OCI-LY7 (cell line): ENCODE data around the gene ANO9. TPM values are rescaled to one million over a fixed set of nuclear protein-coding genes. Genes with fewer than 3 reads are reported as not detected.
"Not testable (repeated sequence)": the region's sequence is repeated elsewhere in the genome, so short reads cannot be mapped to it uniquely, and the experiment has no call there.

ENCODE experiments used
- BruUV-seq: library from RNA; stranded (reverse); fragments of 400-500 nt; replicated peaks from 2 replicates; lab custom pipeline; 2021; lab: Mats Ljungman, UMichigan
- CTCF ChIA-PET: fragments of 300-600 bp; sonication (Branson Sonifier 250); formaldehyde crosslinking; loops from one replicate; lab custom pipeline; 2022; ENCODE audit warnings: antibody characterized with exemption; ENCODE audit not compliant: unreplicated experiment; lab: Charles Lee
- POLR2A ChIA-PET: fragments of 300-600 bp; sonication (Branson Sonifier 250); formaldehyde crosslinking; loops from one replicate; lab custom pipeline; 2022; ENCODE audit warnings: antibody characterized with exemption; lab: Charles Lee
- DNase-seq: peaks from one replicate; pipeline ENCODE4 v3.0.0-alpha.2; 2015; ENCODE audit warnings: low spot score
- H2AFZ ChIP-seq: fragments of 200-600 bp; sonication (generic), shearing (Covaris generic); 2 replicates; pipeline ENCODE4 v1.6.1; 2014; ENCODE audit warnings: mild to moderate bottlenecking, antibody characterized with exemption, low read length, moderate library complexity
- H3K27ac ChIP-seq: fragments of 200-600 bp; sonication (generic); 2 replicates; pipeline ENCODE4 v1.5.1; 2014; ENCODE audit warnings: mixed run types, low read depth, mild to moderate bottlenecking, moderate library complexity, low read length, inconsistent platforms; ENCODE audit not compliant: poor library complexity, severe bottlenecking
- H3K36me3 ChIP-seq: fragments of 200-600 bp; sonication (generic); 2 replicates; pipeline ENCODE4 v1.6.1; 2014; ENCODE audit warnings: mild to moderate bottlenecking, antibody characterized with exemption, low read length, moderate library complexity, mixed read lengths; ENCODE audit not compliant: insufficient read depth
- H3K4me1 ChIP-seq: fragments of 200-600 bp; sonication (generic); 2 replicates; pipeline ENCODE4 v1.5.1; 2014; ENCODE audit warnings: mild to moderate bottlenecking, low read length; ENCODE audit not compliant: insufficient read depth, poor library complexity, severe bottlenecking
- H3K4me2 ChIP-seq: fragments of 200-600 bp; sonication (generic); 2 replicates; pipeline ENCODE4 v1.6.1; 2014; ENCODE audit warnings: mild to moderate bottlenecking, low read length
- H3K4me3 ChIP-seq: fragments of 200-600 bp; sonication (generic); 2 replicates; pipeline ENCODE4 v1.5.1; 2014; ENCODE audit warnings: mild to moderate bottlenecking, low read depth, low read length; ENCODE audit not compliant: poor library complexity, severe bottlenecking
- H3K79me2 ChIP-seq: fragments of 200-600 bp; sonication (generic); 2 replicates; pipeline ENCODE4 v1.6.1; 2016; ENCODE audit warnings: low read depth, mild to moderate bottlenecking, low read length, moderate library complexity, mixed read lengths; ENCODE audit not compliant: insufficient read depth
- H3K9me2 ChIP-seq: fragments of 200-600 bp; sonication (generic); 2 replicates; pipeline ENCODE4 v1.6.1; 2016; ENCODE audit warnings: mild to moderate bottlenecking, low read length, mixed read lengths; ENCODE audit not compliant: insufficient read depth
- H3K9me3 ChIP-seq: fragments of 200-600 bp; sonication (generic); 2 replicates; pipeline ENCODE4 v1.6.1; 2014; ENCODE audit warnings: mild to moderate bottlenecking, mixed run types, low read length, mixed read lengths
- H4K20me1 ChIP-seq: fragments of 200-600 bp; sonication (generic); 2 replicates; pipeline ENCODE4 v1.6.1; 2014; ENCODE audit warnings: mild to moderate bottlenecking, antibody characterized with exemption, low read length, moderate library complexity, mixed read lengths; ENCODE audit not compliant: insufficient read depth
- EZH2phosphoT487 ChIP-seq: fragments of 200-600 bp; sonication (generic); IDR thresholded peaks from 2 replicates; pipeline ENCODE4 v1.6.1; 2018; ENCODE audit warnings: low read depth, borderline replicate concordance, mild to moderate bottlenecking, mixed run types, antibody characterized with exemption, low read length, moderate library complexity, mixed read lengths
- intact Hi-C: fragments of 100-400 bp; cut with micrococcal nuclease; formaldehyde crosslinking; loops from one replicate; pipeline ENCODE4 v1.10.0; 2022; ENCODE audit not compliant: unreplicated experiment
- total RNA-seq, 2 experiments: library from RNA; depleted of rRNA in 1 of 2; stranded (reverse); fragments of >200 nt in 1 of 2; shearing (Covaris generic) in 1 of 2; gene quantifications; 2 replicates each; pipeline ENCODE4 v1.2.3, GENCODE V29; 2014 to 2022
- TF ChIP-seq, protein P1 (sequence below): fragments of 200-600 bp; sonication (generic); conservative IDR thresholded peaks from 2 replicates; pipeline ENCODE4 v1.5.1; 2014; ENCODE audit warnings: mild to moderate bottlenecking, antibody characterized with exemption, low read length, moderate library complexity, mixed read lengths

ANO9 gene
- total RNA-seq, 2 experiments from 2014 or later, result 25.7 to 27.6 TPM

DNA sequence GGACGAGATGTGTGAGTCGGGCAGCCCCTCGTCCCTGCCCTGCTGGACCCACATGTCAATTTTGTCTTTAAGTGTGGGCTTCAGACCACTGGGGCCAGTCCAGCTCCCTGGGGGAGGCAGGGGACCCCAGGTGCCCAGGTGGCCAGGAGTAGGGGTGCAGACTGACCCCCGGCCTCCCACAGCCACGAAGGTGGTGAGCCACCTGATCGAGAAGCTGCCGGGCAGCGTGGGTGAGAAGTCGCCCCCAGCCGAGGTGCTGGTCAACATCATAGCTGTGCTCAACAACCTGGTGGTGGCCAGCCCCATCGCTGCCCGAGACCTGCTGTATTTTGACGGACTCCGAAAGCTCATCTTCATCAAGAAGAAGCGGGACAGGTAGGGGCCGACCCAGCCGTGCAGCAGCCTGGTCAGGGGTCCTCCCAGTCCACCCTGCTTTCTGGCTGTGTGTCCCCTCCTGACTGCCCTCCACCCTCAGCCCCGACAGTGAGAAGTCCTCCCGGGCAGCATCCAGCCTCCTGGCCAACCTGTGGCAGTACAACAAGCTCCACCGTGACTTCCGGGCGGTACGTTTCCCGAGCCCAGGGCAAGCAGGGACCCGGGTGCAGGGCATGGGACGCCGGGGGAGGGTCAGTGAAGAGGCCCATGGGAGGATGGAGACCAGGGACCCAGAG is 37.9 kb downstream of the ANO9 start:
- Histone ChIP-seq H4K20me1 (no peaks in the 10 kb centered on the region), H3K79me2 (no peaks in the 10 kb centered on the region), H2AFZ (no peak overlapping the region), H3K27ac (no peak overlapping the region), H3K4me1 (peaks cover 11% of the 10 kb centered on the region), H3K36me3 (no peaks in the 10 kb centered on the region), H3K9me3 (no peaks in the 10 kb centered on the region), H3K4me3 (no peak overlapping the region), H3K9me2 (no peaks in the 10 kb centered on the region), H3K4me2 (no peak overlapping the region)
- CTCF ChIA-PET, result no interaction called here
- POLR2A ChIA-PET, result no interaction called here
- TF ChIP-seq EZH2phosphoT487, result no peak
- TF ChIP-seq, protein P1, sequence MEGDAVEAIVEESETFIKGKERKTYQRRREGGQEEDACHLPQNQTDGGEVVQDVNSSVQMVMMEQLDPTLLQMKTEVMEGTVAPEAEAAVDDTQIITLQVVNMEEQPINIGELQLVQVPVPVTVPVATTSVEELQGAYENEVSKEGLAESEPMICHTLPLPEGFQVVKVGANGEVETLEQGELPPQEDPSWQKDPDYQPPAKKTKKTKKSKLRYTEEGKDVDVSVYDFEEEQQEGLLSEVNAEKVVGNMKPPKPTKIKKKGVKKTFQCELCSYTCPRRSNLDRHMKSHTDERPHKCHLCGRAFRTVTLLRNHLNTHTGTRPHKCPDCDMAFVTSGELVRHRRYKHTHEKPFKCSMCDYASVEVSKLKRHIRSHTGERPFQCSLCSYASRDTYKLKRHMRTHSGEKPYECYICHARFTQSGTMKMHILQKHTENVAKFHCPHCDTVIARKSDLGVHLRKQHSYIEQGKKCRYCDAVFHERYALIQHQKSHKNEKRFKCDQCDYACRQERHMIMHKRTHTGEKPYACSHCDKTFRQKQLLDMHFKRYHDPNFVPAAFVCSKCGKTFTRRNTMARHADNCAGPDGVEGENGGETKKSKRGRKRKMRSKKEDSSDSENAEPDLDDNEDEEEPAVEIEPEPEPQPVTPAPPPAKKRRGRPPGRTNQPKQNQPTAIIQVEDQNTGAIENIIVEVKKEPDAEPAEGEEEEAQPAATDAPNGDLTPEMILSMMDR, result no peak
- BruUV-seq, result no TSS peak
- intact Hi-C loops, result no loop called here
- DNase-seq, result no peak

DNA sequence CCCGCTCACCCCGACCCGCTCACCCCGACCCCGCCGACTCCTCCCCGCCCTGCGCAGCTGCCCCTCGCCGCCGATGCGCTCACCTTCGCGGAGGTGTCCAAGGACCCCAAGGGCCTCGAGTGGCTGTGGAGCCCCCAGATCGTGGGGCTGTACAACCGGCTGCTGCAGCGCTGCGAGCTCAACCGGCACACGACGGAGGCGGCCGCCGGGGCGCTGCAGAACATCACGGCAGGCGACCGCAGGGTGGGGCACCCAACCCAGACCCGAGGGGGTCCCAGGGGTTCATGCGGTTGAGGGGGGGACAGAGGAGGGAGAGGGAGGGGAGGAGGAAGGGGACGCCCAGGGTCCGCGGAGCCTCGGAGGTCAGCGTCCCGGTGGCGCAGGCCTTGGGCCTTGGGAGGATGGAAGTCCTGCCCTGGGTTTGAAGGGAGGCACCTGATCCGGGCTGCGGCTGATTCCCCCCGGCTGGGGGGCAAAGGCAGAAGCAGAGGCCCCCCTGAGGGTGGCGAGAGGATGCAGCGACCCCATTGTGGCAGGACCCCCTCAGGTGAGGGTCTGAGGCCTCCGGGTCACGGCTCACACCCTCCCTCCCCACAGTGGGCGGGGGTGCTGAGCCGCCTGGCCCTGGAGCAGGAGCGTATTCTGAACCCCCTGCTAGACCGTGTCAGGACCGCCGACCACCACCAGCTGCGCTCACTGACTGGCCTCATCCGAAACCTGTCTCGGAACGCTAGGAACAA is 38.6 kb downstream of the ANO9 start:
- no peaks in the 10 kb centered on the region for H3K36me3 ChIP-seq
- H3K79me2 ChIP-seq, result no peaks in the 10 kb centered on the region
- no peaks in the 10 kb centered on the region for H3K9me2 ChIP-seq
- TF ChIP-seq EZH2phosphoT487, result no peak
- TF ChIP-seq, protein P1, result no peak
- H3K4me3 ChIP-seq, result no peak overlapping the region
- no peak for DNase-seq
- no TSS peak for BruUV-seq
- no peaks in the 10 kb centered on the region for H3K9me3 ChIP-seq
- ChIA-PET CTCF (no interaction called here), POLR2A (no interaction called here)
- H3K27ac ChIP-seq, result no peak overlapping the region
- no peak overlapping the region for H3K4me2 ChIP-seq
- no peak overlapping the region for H2AFZ ChIP-seq
- H3K4me1 ChIP-seq, result peaks cover 11% of the 10 kb centered on the region
- no peaks in the 10 kb centered on the region for H4K20me1 ChIP-seq
- intact Hi-C loops, result no loop called here

DNA sequence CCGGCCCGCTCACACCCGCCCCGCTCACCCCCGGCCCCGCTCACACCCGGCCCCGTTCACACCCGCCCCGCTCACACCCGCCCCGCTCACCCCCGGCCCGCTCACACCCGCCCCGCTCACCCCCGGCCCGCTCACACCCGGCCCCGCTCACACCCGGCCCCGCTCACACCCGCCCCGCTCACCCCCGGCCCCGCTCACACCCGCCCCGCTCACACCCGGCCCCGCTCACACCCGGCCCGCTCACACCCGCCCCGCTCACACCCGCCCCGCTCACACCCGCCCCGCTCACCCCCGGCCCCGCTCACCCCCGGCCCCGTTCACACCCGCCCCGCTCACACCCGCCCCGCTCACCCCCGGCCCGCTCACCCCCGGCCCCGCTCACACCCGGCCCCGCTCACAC is 40.6 kb downstream of the ANO9 start:
- H3K9me2 ChIP-seq, BruUV-seq, H3K9me3 ChIP-seq, DNase-seq, H3K4me2 ChIP-seq, H4K20me1 ChIP-seq, CTCF ChIA-PET, H3K4me1 ChIP-seq, H3K36me3 ChIP-seq, H3K27ac ChIP-seq, H3K79me2 ChIP-seq, POLR2A ChIA-PET, H2AFZ ChIP-seq, H3K4me3 ChIP-seq, intact Hi-C loops: not testable (repeated sequence)
